ENCODE measurements around the gene ZNF429.

DNA sequence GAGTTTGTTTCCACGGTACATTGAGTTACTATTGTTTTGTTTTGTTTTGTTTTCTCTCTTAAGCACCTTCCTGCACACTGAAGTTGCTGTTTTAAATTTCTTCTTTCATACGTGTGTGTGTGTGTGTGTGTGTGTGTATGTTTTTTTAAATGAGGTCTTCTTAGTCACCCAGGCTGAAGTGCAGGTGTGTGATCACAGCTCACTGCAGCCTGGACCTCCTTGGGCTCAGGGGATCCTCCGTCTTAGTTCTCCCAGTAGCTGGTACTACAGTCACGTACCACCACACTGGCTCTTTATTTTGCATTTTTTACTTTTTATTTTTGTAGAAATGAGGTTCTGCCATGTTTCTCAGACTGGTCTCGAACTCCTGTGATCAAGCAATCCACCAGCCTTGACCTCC is 20.8 kb upstream of the ZNF429 start:
- TF ChIP-seq SNAI2 (CRISPR knock-in tag; IDR thresholded peaks at IDR 0.05): no peak
- TF ChIP-seq TOX (CRISPR knock-in tag; IDR thresholded peaks at IDR 0.05; ENCODE audit: borderline replicate concordance): no peak
